ENCODE data around the gene C11orf91. TPM values are rescaled to one million over a fixed set of nuclear protein-coding genes. Genes with fewer than 3 reads are reported as not detected.
"Not testable (repeated sequence)": the region's sequence is repeated elsewhere in the genome, so short reads cannot be mapped to it uniquely, and the experiment has no call there.

C11orf91 gene
- total RNA-seq, 2 experiments from 2014 or later = not detected

DNA sequence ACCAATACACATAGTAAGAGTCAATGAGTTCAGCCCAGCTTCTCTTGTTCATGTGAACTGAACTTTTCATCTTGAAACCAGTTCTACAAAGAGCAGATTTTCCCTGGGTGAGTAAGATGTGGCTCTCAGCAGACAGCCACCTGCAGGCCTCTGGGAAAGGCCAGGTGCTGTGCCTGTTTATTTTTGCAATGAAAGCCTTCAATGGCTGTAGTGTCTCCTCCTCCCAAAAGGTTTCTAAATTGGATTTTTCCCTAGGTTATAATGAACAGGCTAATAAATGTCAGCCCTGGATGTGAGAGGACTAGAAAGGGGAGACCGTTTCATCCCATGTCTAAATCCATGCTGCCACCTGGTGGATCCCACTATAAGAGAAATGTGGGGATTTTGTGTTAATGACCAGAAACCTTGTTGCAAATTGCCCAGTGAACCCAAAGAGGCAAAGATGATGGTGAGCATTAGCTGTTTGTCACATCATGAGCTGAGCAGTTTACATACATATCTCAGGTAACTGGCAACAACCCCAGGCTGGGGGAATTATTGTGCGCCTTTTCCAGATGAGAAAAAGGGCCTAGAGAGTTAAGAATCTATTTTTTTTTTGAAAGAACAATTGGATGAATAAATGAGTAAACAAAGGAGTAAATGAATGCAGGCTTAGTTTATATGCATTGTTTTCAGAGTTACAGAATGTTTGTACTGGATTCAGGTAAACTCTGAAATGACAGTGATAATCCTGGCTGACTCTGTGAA lies 12.7 kb downstream of the C11orf91 start:
- Mint-ChIP-seq H3K9me3 (peaks cover 2% of the 10 kb centered on the region), H3K4me1 (ENCODE audit: low read depth) (no peaks in the 10 kb centered on the region), H3K36me3 (ENCODE audit: low read depth) (no peaks in the 10 kb centered on the region), H3K27me3 (peaks cover 13% of the 10 kb centered on the region), H3K27ac (no peak overlapping the region), H3K4me3 (no peak overlapping the region)
- TF ChIP-seq, protein P1, sequence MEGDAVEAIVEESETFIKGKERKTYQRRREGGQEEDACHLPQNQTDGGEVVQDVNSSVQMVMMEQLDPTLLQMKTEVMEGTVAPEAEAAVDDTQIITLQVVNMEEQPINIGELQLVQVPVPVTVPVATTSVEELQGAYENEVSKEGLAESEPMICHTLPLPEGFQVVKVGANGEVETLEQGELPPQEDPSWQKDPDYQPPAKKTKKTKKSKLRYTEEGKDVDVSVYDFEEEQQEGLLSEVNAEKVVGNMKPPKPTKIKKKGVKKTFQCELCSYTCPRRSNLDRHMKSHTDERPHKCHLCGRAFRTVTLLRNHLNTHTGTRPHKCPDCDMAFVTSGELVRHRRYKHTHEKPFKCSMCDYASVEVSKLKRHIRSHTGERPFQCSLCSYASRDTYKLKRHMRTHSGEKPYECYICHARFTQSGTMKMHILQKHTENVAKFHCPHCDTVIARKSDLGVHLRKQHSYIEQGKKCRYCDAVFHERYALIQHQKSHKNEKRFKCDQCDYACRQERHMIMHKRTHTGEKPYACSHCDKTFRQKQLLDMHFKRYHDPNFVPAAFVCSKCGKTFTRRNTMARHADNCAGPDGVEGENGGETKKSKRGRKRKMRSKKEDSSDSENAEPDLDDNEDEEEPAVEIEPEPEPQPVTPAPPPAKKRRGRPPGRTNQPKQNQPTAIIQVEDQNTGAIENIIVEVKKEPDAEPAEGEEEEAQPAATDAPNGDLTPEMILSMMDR (IDR thresholded peaks at IDR 0.05) = peak; percentile 49
- intact Hi-C loops (cut with micrococcal nuclease) = loop anchor here (5.0 kb wide), 1 partner anchor 326 kb away; no protein-coding TSS in a partner anchor
- peak; percentile 48 for DNase-seq
- CTCF ChIA-PET = interaction anchor here (1.2 to 1.6 kb wide), 4 partner anchors 8 to 322 kb away, joined by 3 to 6 read pairs (median 4); no protein-coding TSS in a partner anchor
- ATAC-seq = no peak
- POLR2A ChIA-PET = no interaction called here

DNA sequence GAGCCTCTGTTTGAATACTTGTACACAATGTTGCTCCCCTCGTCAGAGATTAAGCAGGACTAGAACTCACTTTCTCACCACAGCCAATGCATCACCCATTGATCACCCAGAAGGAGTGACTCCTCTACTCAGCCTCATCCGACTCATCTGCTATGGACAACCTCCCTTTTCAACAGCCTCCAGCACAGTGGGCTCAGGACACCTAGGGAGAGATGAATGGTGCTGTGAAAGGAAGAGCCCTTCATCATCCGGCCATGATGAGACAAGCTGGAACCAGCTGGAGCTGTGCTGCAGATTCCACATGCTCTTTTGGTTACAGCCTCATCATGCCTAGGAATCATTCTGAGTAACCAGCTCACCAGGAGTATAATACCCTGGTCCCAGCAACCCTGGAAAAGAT lies 15.5 kb downstream of the C11orf91 start:
- H3K9me3 Mint-ChIP-seq = peaks cover 2% of the 10 kb centered on the region
- no peak overlapping the region for H3K4me3 Mint-ChIP-seq
- POLR2A ChIA-PET = interaction anchor here (1.3 kb wide), 1 partner anchor 10 kb away, joined by 4 read pairs; no protein-coding TSS in a partner anchor
- no peak overlapping the region for H3K27ac Mint-ChIP-seq
- DNase-seq (no peak), ATAC-seq (no peak)
- no peaks in the 10 kb centered on the region for H3K4me1 Mint-ChIP-seq (ENCODE audit: low read depth)
- CTCF ChIA-PET = no interaction called here
- peaks cover 25% of the 10 kb centered on the region for H3K27me3 Mint-ChIP-seq
- H3K36me3 Mint-ChIP-seq (ENCODE audit: low read depth) = no peaks in the 10 kb centered on the region
- TF ChIP-seq, protein P1 (IDR thresholded peaks at IDR 0.05) = no peak
- intact Hi-C loops (cut with micrococcal nuclease) = loop anchor here (5.0 kb wide), 1 partner anchor 323 kb away; no protein-coding TSS in a partner anchor

DNA sequence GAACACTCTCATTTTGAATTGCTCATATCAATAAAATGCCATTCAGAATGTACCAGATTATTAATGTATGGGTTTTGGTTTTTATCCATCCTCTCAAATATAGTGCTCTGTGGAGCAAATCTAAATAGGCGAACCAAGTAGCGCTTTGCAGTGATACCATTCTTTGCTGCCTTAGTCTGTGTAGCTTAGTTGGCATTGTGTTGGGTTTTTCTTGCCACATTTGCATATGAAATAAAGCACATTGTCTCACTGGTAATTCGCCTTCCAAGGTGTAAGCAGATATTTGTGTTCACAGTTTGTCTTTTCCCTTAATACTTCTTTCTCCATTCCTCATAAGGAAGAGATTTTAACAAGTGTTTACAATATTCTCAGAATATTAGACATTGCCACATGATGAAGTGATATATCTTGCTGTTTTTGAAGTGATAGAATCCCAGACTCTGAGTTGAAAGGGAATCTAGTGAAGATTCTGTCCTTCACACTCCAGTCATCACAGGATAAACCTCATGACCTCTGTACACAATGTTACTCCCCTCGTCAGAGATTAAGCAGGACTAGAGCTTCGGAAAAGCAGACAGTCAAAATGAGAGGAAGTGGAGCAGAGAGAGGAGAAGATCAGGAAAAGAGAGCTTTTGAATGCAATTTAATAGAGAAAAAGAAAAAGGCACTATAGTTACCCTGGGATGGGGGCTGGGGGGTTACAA lies 16.5 kb downstream of the C11orf91 start:
- TF ChIP-seq, protein P1 (IDR thresholded peaks at IDR 0.05) = no peak
- intact Hi-C loops (cut with micrococcal nuclease) = no loop called here
- peaks cover 2% of the 10 kb centered on the region for H3K9me3 Mint-ChIP-seq
- H3K27me3 Mint-ChIP-seq = peaks cover 28% of the 10 kb centered on the region
- DNase-seq = no peak
- no peaks in the 10 kb centered on the region for H3K4me1 Mint-ChIP-seq (ENCODE audit: low read depth)
- no peak for ATAC-seq
- ChIA-PET CTCF (interaction anchor here (1.0 to 1.4 kb wide), 3 partner anchors 14 to 151 kb away, joined by 3 to 4 read pairs (median 3); no protein-coding TSS in a partner anchor), POLR2A (no interaction called here)
- no peaks in the 10 kb centered on the region for H3K36me3 Mint-ChIP-seq (ENCODE audit: low read depth)
- no peak overlapping the region for H3K4me3 Mint-ChIP-seq
- H3K27ac Mint-ChIP-seq = no peak overlapping the region

DNA sequence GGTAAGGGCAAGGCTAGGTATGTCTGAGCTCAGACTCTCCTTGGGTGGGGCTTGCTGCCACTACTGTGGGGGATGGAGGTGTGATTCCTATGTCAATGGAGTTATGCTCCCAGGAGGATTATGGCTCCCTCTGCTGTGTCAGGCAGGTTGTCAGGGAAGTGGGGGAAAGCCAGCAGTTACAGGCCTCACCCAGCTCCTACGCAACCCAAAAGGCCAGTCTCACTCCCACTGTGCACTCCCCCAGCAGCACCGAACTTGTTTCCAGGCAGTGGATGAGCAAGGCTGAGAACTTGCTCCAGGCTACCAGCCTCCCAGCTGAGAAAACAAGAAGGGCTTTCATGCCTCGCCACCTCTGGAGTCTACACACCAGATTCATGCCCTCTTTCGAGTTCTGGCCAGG lies 18.2 kb downstream of the C11orf91 start:
- Mint-ChIP-seq H3K4me3 (no peak overlapping the region), H3K27ac (no peak overlapping the region), H3K36me3 (ENCODE audit: low read depth) (no peaks in the 10 kb centered on the region), H3K9me3 (peaks cover 7% of the 10 kb centered on the region), H3K4me1 (ENCODE audit: low read depth) (no peaks in the 10 kb centered on the region), H3K27me3 (peaks cover 37% of the 10 kb centered on the region)
- intact Hi-C loops (cut with micrococcal nuclease) = no loop called here
- TF ChIP-seq, protein P1 (IDR thresholded peaks at IDR 0.05) = no peak
- POLR2A ChIA-PET = no interaction called here
- DNase-seq (no peak), ATAC-seq (no peak)
- CTCF ChIA-PET = interaction anchor here (1.1 kb wide), 1 partner anchor 13 kb away, joined by 4 read pairs; no protein-coding TSS in a partner anchor

DNA sequence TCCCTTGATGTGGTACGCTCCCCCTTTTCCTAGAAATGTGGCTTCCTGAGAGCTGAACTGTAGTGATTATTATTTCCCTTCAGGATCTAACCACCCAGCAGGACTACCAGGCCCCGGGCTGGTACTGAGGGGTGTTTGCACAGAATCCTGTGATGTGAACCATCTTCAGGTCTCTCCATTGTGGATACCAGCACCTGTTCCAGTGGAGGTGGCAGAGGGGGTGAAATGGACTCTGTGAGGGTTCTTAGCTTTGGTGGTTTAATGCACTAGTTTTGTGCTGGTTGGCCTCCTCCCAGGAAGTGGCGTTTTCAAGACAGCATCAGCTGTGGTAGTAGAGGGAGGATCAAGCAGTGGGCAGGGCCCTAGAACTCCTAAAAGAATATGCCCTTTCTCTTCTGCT lies 18.6 kb downstream of the C11orf91 start:
- H3K27me3 Mint-ChIP-seq = peaks cover 37% of the 10 kb centered on the region
- no peak overlapping the region for H3K27ac Mint-ChIP-seq
- H3K4me3 Mint-ChIP-seq = no peak overlapping the region
- DNase-seq (no peak), ATAC-seq (no peak)
- CTCF ChIA-PET = interaction anchor here (1.1 kb wide), 1 partner anchor 12 kb away, joined by 4 read pairs; no protein-coding TSS in a partner anchor
- no peaks in the 10 kb centered on the region for H3K4me1 Mint-ChIP-seq (ENCODE audit: low read depth)
- POLR2A ChIA-PET = no interaction called here
- TF ChIP-seq, protein P1 (IDR thresholded peaks at IDR 0.05) = no peak
- no peaks in the 10 kb centered on the region for H3K36me3 Mint-ChIP-seq (ENCODE audit: low read depth)
- intact Hi-C loops (cut with micrococcal nuclease) = no loop called here
- H3K9me3 Mint-ChIP-seq = peaks cover 6% of the 10 kb centered on the region

DNA sequence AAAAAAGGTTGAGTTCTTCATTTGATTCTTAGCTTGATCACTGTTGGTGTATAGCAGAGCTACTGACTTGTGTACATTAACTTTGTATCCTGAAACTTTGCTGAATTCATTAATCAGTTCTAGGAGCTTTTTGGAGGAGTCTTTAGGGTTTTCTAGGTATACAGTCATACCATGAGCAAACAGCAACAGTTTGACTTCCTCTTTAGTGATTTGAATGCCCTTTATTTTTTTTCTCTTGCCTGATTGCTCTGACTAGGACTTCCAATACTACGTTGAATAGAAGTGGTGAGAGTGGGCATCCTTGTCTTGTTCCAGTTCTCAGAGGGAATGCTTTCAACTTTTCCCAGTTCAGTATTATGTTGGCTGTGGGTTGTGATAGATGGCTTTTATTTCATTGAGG lies 22.0 kb downstream of the C11orf91 start:
- intact Hi-C loops (cut with micrococcal nuclease); ATAC-seq; CTCF ChIA-PET; DNase-seq; H3K4me1 Mint-ChIP-seq (ENCODE audit: low read depth); H3K9me3 Mint-ChIP-seq; H3K36me3 Mint-ChIP-seq (ENCODE audit: low read depth); H3K4me3 Mint-ChIP-seq; H3K27ac Mint-ChIP-seq; POLR2A ChIA-PET: not testable (repeated sequence)
- peaks cover 27% of the 10 kb centered on the region for H3K27me3 Mint-ChIP-seq
